Chondrocyte (in vitro differentiated cells): Measurements from ENCODE around the gene BAIAP2. TPM values are rescaled to one million over a fixed set of nuclear protein-coding genes. Genes with fewer than 3 reads are reported as not detected.

ENCODE experiments used
- DNase-seq: peaks from one replicate; pipeline ENCODE4 v3.0.0; 2021; ENCODE audit warnings: mixed read lengths, low spot score
- H3K27ac Mint-ChIP-seq: one replicate; pipeline ENCODE4 v1.8.0; 2021; ENCODE audit warnings: mild to moderate bottlenecking, moderate library complexity, mixed read lengths; ENCODE audit not compliant: unreplicated experiment
- H3K27me3 Mint-ChIP-seq: 2 replicates; pipeline ENCODE4 v1.8.0; 2021; ENCODE audit warnings: low read depth, mixed read lengths
- H3K36me3 Mint-ChIP-seq: 2 replicates; pipeline ENCODE4 v1.8.0; 2021; ENCODE audit warnings: low read depth, mixed read lengths
- H3K4me1 Mint-ChIP-seq: 2 replicates; pipeline ENCODE4 v1.8.0; 2021; ENCODE audit warnings: low read depth, mild to moderate bottlenecking, mixed read lengths
- H3K4me3 Mint-ChIP-seq: one replicate; pipeline ENCODE4 v1.8.0; 2021; ENCODE audit warnings: mild to moderate bottlenecking, moderate library complexity, mixed read lengths; ENCODE audit not compliant: unreplicated experiment
- H3K9me3 Mint-ChIP-seq: 2 replicates; pipeline ENCODE4 v1.8.0; 2021; ENCODE audit warnings: low read depth, mixed read lengths
- CTCF ChIP-seq: fragments of 200-600 bp; sonication (generic); IDR thresholded peaks from 2 replicates; pipeline ENCODE4 v1.5.0; 2021; ENCODE audit warnings: antibody characterized with exemption, mild to moderate bottlenecking, moderate library complexity
- total RNA-seq: library from RNA; stranded (reverse); gene quantifications from 3 replicates; pipeline ENCODE4 v1.2.1, GENCODE V29; 2021

BAIAP2 gene
- total RNA-seq, 1 donor from 2014 or later = 29.5 TPM

GRCh38 chr17:81046132-81046769 lies 11.3 kb downstream of the BAIAP2 start:
- Mint-ChIP-seq H3K4me1 (peaks cover 47% of the 10 kb centered on the region), H3K27me3 (no peaks in the 10 kb centered on the region), H3K27ac (no peak overlapping the region), H3K4me3 (no peak overlapping the region), H3K36me3 (no peaks in the 10 kb centered on the region), H3K9me3 (no peaks in the 10 kb centered on the region)
- no peak for TF ChIP-seq CTCF
- DNase-seq = no peak

GRCh38 chr17:81046770-81047359 lies 11.9 kb downstream of the BAIAP2 start:
- no peaks in the 10 kb centered on the region for H3K9me3 Mint-ChIP-seq
- no peak overlapping the region for H3K4me3 Mint-ChIP-seq
- H3K4me1 Mint-ChIP-seq = peaks cover 42% of the 10 kb centered on the region
- no peaks in the 10 kb centered on the region for H3K27me3 Mint-ChIP-seq
- no peak for DNase-seq
- H3K36me3 Mint-ChIP-seq = no peaks in the 10 kb centered on the region
- TF ChIP-seq CTCF = no peak
- no peak overlapping the region for H3K27ac Mint-ChIP-seq

GRCh38 chr17:81048827-81049371 lies 13.9 kb downstream of the BAIAP2 start:
- no peak for DNase-seq
- Mint-ChIP-seq H3K9me3 (no peaks in the 10 kb centered on the region), H3K4me3 (no peak overlapping the region), H3K27ac (no peak overlapping the region), H3K36me3 (no peaks in the 10 kb centered on the region), H3K4me1 (peaks cover 37% of the 10 kb centered on the region), H3K27me3 (no peaks in the 10 kb centered on the region)
- TF ChIP-seq CTCF = no peak

GRCh38 chr17:81049372-81049911 lies 14.5 kb downstream of the BAIAP2 start:
- Mint-ChIP-seq H3K36me3 (no peaks in the 10 kb centered on the region), H3K4me3 (no peak overlapping the region), H3K27ac (peak overlapping the region; percentile 17), H3K4me1 (peaks cover 34% of the 10 kb centered on the region), H3K9me3 (no peaks in the 10 kb centered on the region), H3K27me3 (no peaks in the 10 kb centered on the region)
- no peak for DNase-seq
- no peak for TF ChIP-seq CTCF

- H3K27ac Mint-ChIP-seq = no peak overlapping the region
- no peaks in the 10 kb centered on the region for H3K27me3 Mint-ChIP-seq
- no peak for TF ChIP-seq CTCF
- peaks cover 29% of the 10 kb centered on the region for H3K4me1 Mint-ChIP-seq
- no peaks in the 10 kb centered on the region for H3K9me3 Mint-ChIP-seq
- H3K4me3 Mint-ChIP-seq = no peak overlapping the region
- H3K36me3 Mint-ChIP-seq = no peaks in the 10 kb centered on the region
- no peak for DNase-seq
Observed at GRCh38 chr17:81049973-81050551, 15.1 kb downstream of the BAIAP2 start.
